Activated CD4-positive, alpha-beta memory T cell treated with anti-CD3 and anti-CD28 coated beads, Interleukin-2, amount 10 ng/mL, durations not matched to agents 7 days and 5 days (primary cell): ENCODE measurements around the gene ENC1. TPM values are rescaled to one million over a fixed set of nuclear protein-coding genes. Genes with fewer than 3 reads are reported as not detected.

Experiments used
- CTCF ChIA-PET: fragments of 350-600 bp; sonication (Branson Sonifier 250); formaldehyde crosslinking; loops from one replicate; lab custom pipeline; 2021; ENCODE audit warnings: antibody characterized with exemption, inconsistent platforms; lab: Charles Lee
- POLR2A ChIA-PET: fragments of 350-600 bp; sonication (Branson Sonifier 250); formaldehyde crosslinking; loops from one replicate; lab custom pipeline; 2021; ENCODE audit warnings: antibody characterized with exemption; lab: Charles Lee
- DNase-seq: peaks from one replicate; pipeline ENCODE4 v3.0.0-alpha.2; 2020
- H3K27ac Mint-ChIP-seq: one replicate; pipeline ENCODE4 v1.8.0; 2021; ENCODE audit warnings: mild to moderate bottlenecking, mixed read lengths
- H3K27me3 Mint-ChIP-seq: one replicate; pipeline ENCODE4 v1.8.0; 2021; ENCODE audit warnings: mixed read lengths
- H3K36me3 Mint-ChIP-seq: one replicate; pipeline ENCODE4 v1.8.0; 2021; ENCODE audit warnings: low read depth, mixed read lengths
- H3K4me1 Mint-ChIP-seq: one replicate; pipeline ENCODE4 v1.8.0; 2021; ENCODE audit warnings: mixed read lengths
- H3K4me3 Mint-ChIP-seq: one replicate; pipeline ENCODE4 v1.8.0; 2021; ENCODE audit warnings: mild to moderate bottlenecking, mixed read lengths
- H3K9me3 Mint-ChIP-seq: one replicate; pipeline ENCODE4 v1.8.0; 2021; ENCODE audit warnings: mixed read lengths
- total RNA-seq, 2 experiments: library from RNA; stranded (reverse); gene quantifications; one replicate each; pipeline ENCODE4 v1.2.3, GENCODE V29; 2021

Gene ENC1
- total RNA-seq, 2 experiments from 2014 or later = 0.43 to 0.73 TPM

GRCh38 chr5:74670396-74671038, 30.0 kb upstream of the ENC1 start:
- CTCF ChIA-PET = no interaction called here

DNA sequence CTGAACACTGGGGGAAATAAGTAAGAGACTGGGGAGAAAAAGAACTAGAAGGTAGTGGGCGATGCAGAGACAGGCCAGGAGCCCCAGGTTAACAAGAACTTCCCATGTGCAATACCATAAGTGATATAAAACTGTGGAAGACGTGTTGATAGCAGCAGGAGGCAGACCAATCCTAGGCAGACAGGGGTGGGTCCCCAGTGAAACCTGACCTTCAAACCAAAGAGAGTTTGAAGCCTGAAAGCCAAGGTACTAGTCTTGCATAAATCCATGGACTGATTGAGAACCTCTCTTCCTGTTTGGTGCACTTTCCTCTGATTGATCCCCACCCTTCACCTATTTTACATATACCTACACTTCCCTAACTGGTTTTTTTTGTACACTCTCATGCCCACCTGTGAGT, 29.3 kb upstream of the ENC1 start:
- peaks cover 19% of the 10 kb centered on the region for H3K27me3 Mint-ChIP-seq
- ChIA-PET CTCF (no interaction called here), POLR2A (no interaction called here)
- H3K4me3 Mint-ChIP-seq = no peak overlapping the region
- H3K27ac Mint-ChIP-seq = no peak overlapping the region
- no peaks in the 10 kb centered on the region for H3K36me3 Mint-ChIP-seq
- no peaks in the 10 kb centered on the region for H3K9me3 Mint-ChIP-seq
- DNase-seq = no peak
- H3K4me1 Mint-ChIP-seq = no peaks in the 10 kb centered on the region

More at GRCh38 chr5:74670396-74671038, 30.0 kb upstream of the ENC1 start:
- Mint-ChIP-seq H3K27ac (no peak overlapping the region), H3K36me3 (no peaks in the 10 kb centered on the region), H3K27me3 (peaks cover 20% of the 10 kb centered on the region), H3K9me3 (no peaks in the 10 kb centered on the region), H3K4me1 (no peaks in the 10 kb centered on the region), H3K4me3 (no peak overlapping the region)
- no peak for DNase-seq
- POLR2A ChIA-PET = no interaction called here

- Mint-ChIP-seq H3K27me3 (peaks cover 23% of the 10 kb centered on the region), H3K36me3 (no peaks in the 10 kb centered on the region), H3K27ac (no peak overlapping the region), H3K9me3 (no peaks in the 10 kb centered on the region), H3K4me1 (no peaks in the 10 kb centered on the region), H3K4me3 (no peak overlapping the region)
- DNase-seq = no peak
- ChIA-PET POLR2A (no interaction called here), CTCF (no interaction called here)
Observed at GRCh38 chr5:74667396-74667795, 26.9 kb upstream of the ENC1 start.

- Mint-ChIP-seq H3K36me3 (no peaks in the 10 kb centered on the region), H3K4me3 (no peak overlapping the region), H3K4me1 (no peaks in the 10 kb centered on the region), H3K9me3 (no peaks in the 10 kb centered on the region), H3K27me3 (peaks cover 27% of the 10 kb centered on the region), H3K27ac (no peak overlapping the region)
- ChIA-PET CTCF (interaction anchor here (0.6 to 1.6 kb wide), 2 partner anchors 16 to 25 kb away, joined by 3 to 4 read pairs; no protein-coding TSS in a partner anchor), POLR2A (no interaction called here)
- DNase-seq = no peak
Observed at GRCh38 chr5:74665816-74666215, 25.3 kb upstream of the ENC1 start.

GRCh38 chr5:74665273-74665672, 24.7 kb upstream of the ENC1 start:
- H3K4me1 Mint-ChIP-seq = no peaks in the 10 kb centered on the region
- H3K4me3 Mint-ChIP-seq = no peak overlapping the region
- no peaks in the 10 kb centered on the region for H3K9me3 Mint-ChIP-seq
- DNase-seq = no peak
- H3K27ac Mint-ChIP-seq = no peak overlapping the region
- CTCF ChIA-PET = interaction anchor here (0.6 to 1.6 kb wide), 2 partner anchors 16 to 25 kb away, joined by 3 to 4 read pairs; no protein-coding TSS in a partner anchor
- H3K36me3 Mint-ChIP-seq = no peaks in the 10 kb centered on the region
- H3K27me3 Mint-ChIP-seq = peaks cover 32% of the 10 kb centered on the region
- POLR2A ChIA-PET = no interaction called here

GRCh38 chr5:74664551-74664950, 24.0 kb upstream of the ENC1 start:
- H3K4me1 Mint-ChIP-seq = no peaks in the 10 kb centered on the region
- POLR2A ChIA-PET = interaction anchor here (0.6 kb wide), 1 partner anchor 774 kb away, joined by 3 read pairs; no protein-coding TSS in a partner anchor
- no peak overlapping the region for H3K4me3 Mint-ChIP-seq
- no peak overlapping the region for H3K27ac Mint-ChIP-seq
- CTCF ChIA-PET = interaction anchor here (0.7 to 1.6 kb wide), 2 partner anchors 15 to 58 kb away, joined by 3 to 4 read pairs; no protein-coding TSS in a partner anchor
- H3K9me3 Mint-ChIP-seq = no peaks in the 10 kb centered on the region
- peaks cover 35% of the 10 kb centered on the region for H3K27me3 Mint-ChIP-seq
- DNase-seq = no peak
- H3K36me3 Mint-ChIP-seq = no peaks in the 10 kb centered on the region

DNA sequence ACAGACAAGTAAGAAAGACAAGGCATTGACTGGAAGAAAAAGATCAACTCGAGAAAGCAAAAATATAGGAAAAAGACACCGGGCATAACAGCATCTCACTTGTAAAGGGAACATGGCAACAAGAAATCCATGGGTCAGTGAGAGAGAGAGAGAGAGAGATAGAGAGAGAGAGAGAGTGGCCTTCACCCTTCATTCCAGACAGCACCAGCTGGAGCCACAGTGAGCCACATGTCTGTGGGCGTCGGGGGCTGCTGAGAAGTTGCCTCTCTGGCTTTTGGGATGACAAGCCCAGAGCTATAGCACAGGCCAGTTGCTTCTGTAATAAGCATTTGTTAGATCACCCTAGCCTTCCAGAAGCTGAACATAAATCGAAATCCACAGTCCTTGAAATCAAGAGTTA, 20.3 kb upstream of the ENC1 start:
- POLR2A ChIA-PET = no interaction called here
- Mint-ChIP-seq H3K27me3 (peaks cover 46% of the 10 kb centered on the region), H3K9me3 (no peaks in the 10 kb centered on the region), H3K4me3 (no peak overlapping the region), H3K27ac (no peak overlapping the region), H3K36me3 (no peaks in the 10 kb centered on the region), H3K4me1 (no peaks in the 10 kb centered on the region)
- CTCF ChIA-PET = no interaction called here
- no peak for DNase-seq

- H3K9me3 Mint-ChIP-seq = no peaks in the 10 kb centered on the region
- H3K4me3 Mint-ChIP-seq = no peak overlapping the region
- DNase-seq = no peak
- no peaks in the 10 kb centered on the region for H3K36me3 Mint-ChIP-seq
- POLR2A ChIA-PET = no interaction called here
- CTCF ChIA-PET = no interaction called here
- H3K27me3 Mint-ChIP-seq = peaks cover 42% of the 10 kb centered on the region
- H3K4me1 Mint-ChIP-seq = no peaks in the 10 kb centered on the region
- H3K27ac Mint-ChIP-seq = no peak overlapping the region
Observed at GRCh38 chr5:74660140-74660539, 19.6 kb upstream of the ENC1 start.

- POLR2A ChIA-PET = no interaction called here
- CTCF ChIA-PET = interaction anchor here (1.1 kb wide), 1 partner anchor 16 kb away, joined by 4 read pairs; no protein-coding TSS in a partner anchor
- DNase-seq = no peak
Observed at GRCh38 chr5:74659172-74659571, 18.6 kb upstream of the ENC1 start.

DNA sequence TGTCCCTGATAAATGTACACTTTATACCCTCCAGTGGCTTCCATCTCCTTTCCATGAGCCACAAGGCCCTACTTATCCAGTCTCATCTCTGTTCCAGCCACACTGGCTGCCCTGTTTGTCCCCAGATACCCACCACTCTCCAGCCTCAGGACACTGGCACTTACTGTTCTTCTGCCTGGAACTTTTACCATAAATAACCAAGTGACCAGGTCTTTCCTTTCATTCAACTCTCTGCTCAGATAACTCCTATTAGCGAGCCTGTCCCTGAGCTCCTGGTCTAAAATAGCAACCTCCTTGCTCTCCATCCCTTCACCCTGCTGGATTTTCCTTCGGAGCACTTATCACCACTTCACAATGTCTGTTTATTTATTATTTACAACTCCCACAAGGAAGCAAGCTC, 16.6 kb upstream of the ENC1 start:
- no peak for DNase-seq
- Mint-ChIP-seq H3K27ac (no peak overlapping the region), H3K27me3 (peaks cover 29% of the 10 kb centered on the region), H3K36me3 (no peaks in the 10 kb centered on the region), H3K4me3 (no peak overlapping the region), H3K4me1 (no peaks in the 10 kb centered on the region), H3K9me3 (no peaks in the 10 kb centered on the region)
- ChIA-PET CTCF (interaction anchor here (1.3 kb wide), 1 partner anchor 8 kb away, joined by 5 read pairs; no protein-coding TSS in a partner anchor), POLR2A (no interaction called here)

More at GRCh38 chr5:74659172-74659571, 18.6 kb upstream of the ENC1 start:
- Mint-ChIP-seq H3K4me3 (no peak overlapping the region), H3K27ac (no peak overlapping the region), H3K36me3 (no peaks in the 10 kb centered on the region), H3K9me3 (no peaks in the 10 kb centered on the region), H3K4me1 (no peaks in the 10 kb centered on the region), H3K27me3 (peaks cover 39% of the 10 kb centered on the region)

GRCh38 chr5:74655716-74656115, 15.2 kb upstream of the ENC1 start:
- Mint-ChIP-seq H3K4me1 (no peaks in the 10 kb centered on the region), H3K36me3 (no peaks in the 10 kb centered on the region), H3K9me3 (no peaks in the 10 kb centered on the region), H3K4me3 (no peak overlapping the region), H3K27ac (no peak overlapping the region), H3K27me3 (peaks cover 25% of the 10 kb centered on the region)
- POLR2A ChIA-PET = no interaction called here
- CTCF ChIA-PET = no interaction called here
- DNase-seq = no peak

GRCh38 chr5:74655206-74655605, 14.7 kb upstream of the ENC1 start:
- no peaks in the 10 kb centered on the region for H3K36me3 Mint-ChIP-seq
- no peak overlapping the region for H3K27ac Mint-ChIP-seq
- peaks cover 20% of the 10 kb centered on the region for H3K27me3 Mint-ChIP-seq
- ChIA-PET POLR2A (no interaction called here), CTCF (no interaction called here)
- no peak for DNase-seq
- H3K4me1 Mint-ChIP-seq = no peaks in the 10 kb centered on the region
- H3K9me3 Mint-ChIP-seq = no peaks in the 10 kb centered on the region
- no peak overlapping the region for H3K4me3 Mint-ChIP-seq

DNA sequence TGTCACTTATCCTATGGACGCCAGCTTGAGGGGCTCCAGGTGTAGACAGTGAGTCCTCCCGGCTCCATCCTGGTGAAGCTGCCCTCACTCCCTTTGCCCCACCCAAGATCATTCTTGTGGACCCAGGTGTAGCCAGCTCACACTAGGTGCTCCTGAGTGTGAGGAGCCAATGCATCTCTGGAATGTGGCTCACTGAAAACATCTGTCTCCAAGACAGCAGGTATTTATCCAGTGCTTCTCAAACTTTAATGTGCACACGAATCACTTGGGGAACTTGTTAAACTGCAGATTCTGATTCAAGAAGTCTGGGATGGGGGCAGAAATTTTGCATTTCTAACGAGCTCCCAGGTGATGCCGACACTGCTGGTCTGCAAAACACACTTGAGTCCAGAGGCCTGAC, 13.5 kb upstream of the ENC1 start:
- ChIA-PET CTCF (interaction anchor here (1.6 kb wide), 1 partner anchor 752 kb away, joined by 6 read pairs; no protein-coding TSS in a partner anchor), POLR2A (no interaction called here)
- no peaks in the 10 kb centered on the region for H3K9me3 Mint-ChIP-seq
- H3K36me3 Mint-ChIP-seq = no peaks in the 10 kb centered on the region
- no peak for DNase-seq
- H3K27me3 Mint-ChIP-seq = peaks cover 17% of the 10 kb centered on the region
- H3K4me1 Mint-ChIP-seq = no peaks in the 10 kb centered on the region
- H3K27ac Mint-ChIP-seq = no peak overlapping the region
- H3K4me3 Mint-ChIP-seq = no peak overlapping the region

GRCh38 chr5:74652576-74652975, 12.0 kb upstream of the ENC1 start:
- POLR2A ChIA-PET = no interaction called here
- H3K4me3 Mint-ChIP-seq = no peak overlapping the region
- no peaks in the 10 kb centered on the region for H3K36me3 Mint-ChIP-seq
- DNase-seq = no peak
- H3K27ac Mint-ChIP-seq = no peak overlapping the region
- H3K27me3 Mint-ChIP-seq = peaks cover 17% of the 10 kb centered on the region
- no peaks in the 10 kb centered on the region for H3K9me3 Mint-ChIP-seq
- peaks cover 1% of the 10 kb centered on the region for H3K4me1 Mint-ChIP-seq
- CTCF ChIA-PET = interaction anchor here (1.6 kb wide), 1 partner anchor 750 kb away, joined by 6 read pairs; no protein-coding TSS in a partner anchor
